GM18870 (cell line): ENCODE data around the gene ADAM21.
"Not testable (repeated sequence)": the region's sequence is repeated elsewhere in the genome, so short reads cannot be mapped to it uniquely, and the experiment has no call there.

Experiments used
- ATAC-seq: cut with Tn5 transposase; IDR thresholded peaks from one replicate; pipeline ENCODE4 v1.9.1; 2021; ENCODE audit warnings: moderate library complexity; ENCODE audit not compliant: unreplicated experiment

The ADAM21 gene

GRCh38 chr14:70451874-70452273 is at the start of gene ADAM21:
Gene ADAM21, plus strand, starts transcription at chr14:70452174. Its CDS starts 5,326 bp downstream, at chr14:70457500.
- no peak for ATAC-seq

- not testable (repeated sequence) for ATAC-seq
These were observed 48.6 kb upstream of the ADAM21 start for GRCh38 chr14:70403335-70403734.

- not testable (repeated sequence) for ATAC-seq
These were observed 45.8 kb upstream of the ADAM21 start for GRCh38 chr14:70406216-70406615.

GRCh38 chr14:70407621-70408020 is 44.4 kb upstream of the ADAM21 start:
- no peak for ATAC-seq

- no peak for ATAC-seq
These were observed 36.2 kb upstream of the ADAM21 start for GRCh38 chr14:70415788-70416187.

GRCh38 chr14:70416338-70416724 is 35.6 kb upstream of the ADAM21 start:
- ATAC-seq = no peak

- no peak for ATAC-seq
These were observed 35.1 kb upstream of the ADAM21 start, which contains the start of gene SYNJ2BP for GRCh38 chr14:70416725-70417349. Gene SYNJ2BP, minus strand, starts transcription at chr14:70417090. Its CDS starts 127 bp downstream, at chr14:70416963.

GRCh38 chr14:70419270-70419931 is 32.6 kb upstream of the ADAM21 start:
- not testable (repeated sequence) for ATAC-seq

GRCh38 chr14:70422538-70422937 is 29.4 kb upstream of the ADAM21 start:
- ATAC-seq = no peak

- ATAC-seq = no peak
These were observed 26.6 kb upstream of the ADAM21 start for GRCh38 chr14:70425354-70425753.

GRCh38 chr14:70426555-70426954 is 25.4 kb upstream of the ADAM21 start:
- not testable (repeated sequence) for ATAC-seq

- ATAC-seq = no peak
These were observed 15.1 kb upstream of the ADAM21 start for GRCh38 chr14:70436867-70437266.

- ATAC-seq = no peak
These were observed 10.3 kb upstream of the ADAM21 start for GRCh38 chr14:70441641-70442040.

GRCh38 chr14:70442750-70443149 is 9.2 kb upstream of the ADAM21 start:
- no peak for ATAC-seq

- ATAC-seq = no peak
These were observed 3.2 kb upstream of the ADAM21 start for GRCh38 chr14:70448633-70449340.

- no peak for ATAC-seq
These were observed 2.8 kb downstream of the ADAM21 start for GRCh38 chr14:70454731-70455130.

GRCh38 chr14:70468731-70469130 is 16.8 kb downstream of the ADAM21 start:
- no peak for ATAC-seq

- not testable (repeated sequence) for ATAC-seq
These were observed 19.0 kb downstream of the ADAM21 start for GRCh38 chr14:70470863-70471563.

GRCh38 chr14:70472253-70473159 is 20.5 kb downstream of the ADAM21 start:
- ATAC-seq = no peak

- ATAC-seq = no peak
These were observed 21.9 kb downstream of the ADAM21 start for GRCh38 chr14:70473825-70474224.
